ENCODE data around the gene CNN2. TPM values are rescaled to one million over a fixed set of nuclear protein-coding genes. Genes with fewer than 3 reads are reported as not detected.

The CNN2 gene
- total RNA-seq, 2 donors from 2014 or later, result 426 to 469 TPM

- Mint-ChIP-seq H3K4me3 (no peak overlapping the region), H3K27me3 (ENCODE audit: insufficient read depth) (peaks cover 10% of the 10 kb centered on the region), H3K9me3 (no peaks in the 10 kb centered on the region), H3K27ac (no peak overlapping the region), H3K36me3 (ENCODE audit: low read depth) (peaks cover 22% of the 10 kb centered on the region), H3K4me1 (peaks cover 5% of the 10 kb centered on the region)
- H3K36me3 ChIP-seq (ENCODE audit: control insufficient read depth, insufficient read depth, low read length), result peaks cover 30% of the 10 kb centered on the region
- TF ChIP-seq, protein P1, sequence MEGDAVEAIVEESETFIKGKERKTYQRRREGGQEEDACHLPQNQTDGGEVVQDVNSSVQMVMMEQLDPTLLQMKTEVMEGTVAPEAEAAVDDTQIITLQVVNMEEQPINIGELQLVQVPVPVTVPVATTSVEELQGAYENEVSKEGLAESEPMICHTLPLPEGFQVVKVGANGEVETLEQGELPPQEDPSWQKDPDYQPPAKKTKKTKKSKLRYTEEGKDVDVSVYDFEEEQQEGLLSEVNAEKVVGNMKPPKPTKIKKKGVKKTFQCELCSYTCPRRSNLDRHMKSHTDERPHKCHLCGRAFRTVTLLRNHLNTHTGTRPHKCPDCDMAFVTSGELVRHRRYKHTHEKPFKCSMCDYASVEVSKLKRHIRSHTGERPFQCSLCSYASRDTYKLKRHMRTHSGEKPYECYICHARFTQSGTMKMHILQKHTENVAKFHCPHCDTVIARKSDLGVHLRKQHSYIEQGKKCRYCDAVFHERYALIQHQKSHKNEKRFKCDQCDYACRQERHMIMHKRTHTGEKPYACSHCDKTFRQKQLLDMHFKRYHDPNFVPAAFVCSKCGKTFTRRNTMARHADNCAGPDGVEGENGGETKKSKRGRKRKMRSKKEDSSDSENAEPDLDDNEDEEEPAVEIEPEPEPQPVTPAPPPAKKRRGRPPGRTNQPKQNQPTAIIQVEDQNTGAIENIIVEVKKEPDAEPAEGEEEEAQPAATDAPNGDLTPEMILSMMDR (conservative IDR thresholded peaks at IDR 0.05), result no peak
- no peak overlapping the region for H3K27ac ChIP-seq (ENCODE audit: low read depth, low read length)
- peaks cover 18% of the 10 kb centered on the region for H3K9me3 ChIP-seq (ENCODE audit: control insufficient read depth, low read length)
- no peak overlapping the region for H3K4me3 ChIP-seq (ENCODE audit: low read length)
- peaks cover 12% of the 10 kb centered on the region for H3K27me3 ChIP-seq (ENCODE audit: control insufficient read depth, insufficient read depth, low read length, poor library complexity, severe bottlenecking)
- no peaks in the 10 kb centered on the region for H3K4me1 ChIP-seq (ENCODE audit: control insufficient read depth, insufficient read depth, low read length)
- WGBS, 2 experiments (ENCODE audit: insufficient coverage in 1 of 2, insufficient read length in 1 of 2), result 85 to 86% methylated on average over 5 of the region's 5 CpGs
- no peak for DNase-seq
- no peak overlapping the region for H3K9ac ChIP-seq (ENCODE audit: extremely low read depth, low read length, poor library complexity, severe bottlenecking)
Measured at GRCh38 chr19:1060689-1061088, 34.3 kb downstream of the CNN2 start.

DNA sequence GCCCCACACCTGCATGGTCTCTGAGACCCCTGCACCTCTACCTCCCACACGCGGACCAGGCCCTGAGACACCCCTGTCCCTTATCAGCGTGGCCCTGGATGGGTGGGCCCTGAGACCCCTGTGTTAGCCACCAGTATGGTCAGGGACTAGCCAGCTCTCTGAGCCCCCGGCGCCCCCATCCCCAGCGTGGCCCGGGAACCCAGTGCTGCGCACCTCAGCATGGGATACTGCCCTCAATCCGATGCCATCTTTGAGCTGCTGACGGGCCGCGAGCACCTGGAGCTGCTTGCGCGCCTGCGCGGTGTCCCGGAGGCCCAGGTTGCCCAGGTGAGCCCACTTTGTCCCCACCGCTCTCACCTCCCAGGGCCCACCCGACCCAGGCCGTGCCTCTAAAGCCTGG is 35.6 kb downstream of the CNN2 start:
- Histone ChIP-seq H3K4me1 (ENCODE audit: control insufficient read depth, insufficient read depth, low read length) (peaks cover 5% of the 10 kb centered on the region), H3K36me3 (ENCODE audit: control insufficient read depth, insufficient read depth, low read length) (peaks cover 17% of the 10 kb centered on the region), H3K27ac (ENCODE audit: low read depth, low read length) (no peak overlapping the region), H3K27me3 (ENCODE audit: control insufficient read depth, insufficient read depth, low read length, poor library complexity, severe bottlenecking) (peaks cover 25% of the 10 kb centered on the region), H3K9ac (ENCODE audit: extremely low read depth, low read length, poor library complexity, severe bottlenecking) (no peak overlapping the region), H3K9me3 (ENCODE audit: control insufficient read depth, low read length) (peaks cover 11% of the 10 kb centered on the region), H3K4me3 (ENCODE audit: low read length) (no peak overlapping the region)
- no peaks in the 10 kb centered on the region for H3K9me3 Mint-ChIP-seq
- H3K4me1 Mint-ChIP-seq, result peaks cover 5% of the 10 kb centered on the region
- peak overlapping the region; percentile 75 for H3K27ac Mint-ChIP-seq
- TF ChIP-seq, protein P1 (conservative IDR thresholded peaks at IDR 0.05), result no peak
- WGBS, 2 experiments (ENCODE audit: insufficient coverage in 1 of 2, insufficient read length in 1 of 2), result 94 to 96% methylated on average over 17 to 20 of the region's 20 CpGs
- H3K36me3 Mint-ChIP-seq (ENCODE audit: low read depth), result peaks cover 12% of the 10 kb centered on the region
- DNase-seq, result no peak
- H3K4me3 Mint-ChIP-seq, result peak overlapping the region; percentile 40
- H3K27me3 Mint-ChIP-seq (ENCODE audit: insufficient read depth), result peaks cover 20% of the 10 kb centered on the region

GRCh38 chr19:1062387-1063029 is 36.1 kb downstream of the CNN2 start:
- Mint-ChIP-seq H3K36me3 (ENCODE audit: low read depth) (peaks cover 8% of the 10 kb centered on the region), H3K4me1 (peaks cover 5% of the 10 kb centered on the region), H3K4me3 (peak overlapping the region; percentile 40), H3K27ac (peak overlapping the region; percentile 75), H3K9me3 (no peaks in the 10 kb centered on the region), H3K27me3 (ENCODE audit: insufficient read depth) (peaks cover 21% of the 10 kb centered on the region)
- Histone ChIP-seq H3K4me1 (ENCODE audit: control insufficient read depth, insufficient read depth, low read length) (peaks cover 5% of the 10 kb centered on the region), H3K4me3 (ENCODE audit: low read length) (no peak overlapping the region), H3K36me3 (ENCODE audit: control insufficient read depth, insufficient read depth, low read length) (peaks cover 14% of the 10 kb centered on the region), H3K9ac (ENCODE audit: extremely low read depth, low read length, poor library complexity, severe bottlenecking) (no peak overlapping the region), H3K9me3 (ENCODE audit: control insufficient read depth, low read length) (peaks cover 6% of the 10 kb centered on the region), H3K27ac (ENCODE audit: low read depth, low read length) (no peak overlapping the region), H3K27me3 (ENCODE audit: control insufficient read depth, insufficient read depth, low read length, poor library complexity, severe bottlenecking) (peaks cover 30% of the 10 kb centered on the region)
- DNase-seq, result peak; percentile 60
- WGBS, 2 experiments (ENCODE audit: insufficient coverage in 1 of 2, insufficient read length in 1 of 2), result 86 to 88% methylated on average over 14 to 15 of the region's 17 CpGs
- TF ChIP-seq, protein P1 (conservative IDR thresholded peaks at IDR 0.05), result no peak
